ENCODE results near the gene MAZ.
"Not testable (repeated sequence)": the region's sequence is repeated elsewhere in the genome, so short reads cannot be mapped to it uniquely, and the experiment has no call there.

MAZ gene

GRCh38 chr16:29825145-29826044, 19.1 kb downstream of the MAZ start:
- DNase-seq: peak in 1 of 2 experiments; percentile 18

DNA sequence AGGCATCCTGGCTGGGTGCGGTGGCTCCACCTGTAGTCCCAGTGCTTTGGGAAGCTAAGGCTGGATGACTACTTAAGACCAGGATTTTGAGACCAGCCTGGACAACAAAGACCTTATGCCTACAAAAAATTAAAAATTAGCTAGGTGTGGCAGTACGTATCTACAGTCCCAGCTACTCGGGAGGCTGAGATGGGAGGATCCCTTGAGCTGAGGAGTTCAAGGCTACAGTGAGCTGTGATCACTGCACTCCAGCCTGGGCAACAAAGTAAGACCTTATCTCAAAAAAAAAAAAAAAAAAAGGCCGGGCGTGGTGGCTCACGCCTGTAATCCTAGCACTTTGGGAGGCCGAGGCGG, 20.0 kb downstream of the MAZ start:
- DNase-seq: no peak

DNA sequence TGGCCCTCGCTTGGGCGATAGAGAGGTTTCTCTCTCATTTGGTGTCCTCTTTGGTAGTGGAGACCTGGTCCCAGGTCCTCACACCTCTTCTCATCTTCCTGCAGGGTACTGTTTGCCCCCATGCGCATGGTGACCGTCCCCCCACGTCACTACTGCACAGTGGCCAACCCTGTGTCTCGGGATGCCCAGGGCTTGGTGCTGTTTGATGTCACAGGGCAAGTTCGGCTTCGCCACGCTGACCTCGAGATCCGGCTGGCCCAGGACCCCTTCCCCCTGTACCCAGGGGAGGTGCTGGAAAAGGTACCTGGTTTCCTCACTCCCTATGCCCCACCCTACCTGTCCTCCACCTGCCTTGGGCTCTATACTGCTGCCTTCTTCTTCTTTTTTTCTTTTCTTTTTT, 24.4 kb downstream of the MAZ start:
- DNase-seq: no peak

DNA sequence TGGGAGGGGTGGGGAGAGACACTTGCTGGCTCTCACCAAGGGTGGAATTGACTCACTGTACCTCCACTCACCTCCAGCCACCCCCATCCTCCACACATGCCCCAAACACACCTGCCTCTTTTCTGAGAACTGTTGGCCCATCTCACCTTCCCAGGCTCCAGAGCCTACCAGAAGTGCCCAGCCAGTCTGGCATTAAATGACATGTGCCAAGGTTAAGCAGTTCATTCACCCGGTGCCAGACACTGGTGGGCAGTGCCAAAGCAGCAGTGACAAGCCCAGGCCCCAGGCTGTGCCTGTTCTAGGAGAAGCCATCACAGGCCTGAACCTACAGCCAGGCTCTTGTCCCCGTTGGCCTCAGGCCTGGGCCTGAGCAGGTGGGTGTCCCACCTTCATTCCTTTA, 25.2 kb downstream of the MAZ start:
- DNase-seq: no peak

GRCh38 chr16:29833219-29833618, 26.9 kb downstream of the MAZ start:
- DNase-seq: not testable (repeated sequence)

DNA sequence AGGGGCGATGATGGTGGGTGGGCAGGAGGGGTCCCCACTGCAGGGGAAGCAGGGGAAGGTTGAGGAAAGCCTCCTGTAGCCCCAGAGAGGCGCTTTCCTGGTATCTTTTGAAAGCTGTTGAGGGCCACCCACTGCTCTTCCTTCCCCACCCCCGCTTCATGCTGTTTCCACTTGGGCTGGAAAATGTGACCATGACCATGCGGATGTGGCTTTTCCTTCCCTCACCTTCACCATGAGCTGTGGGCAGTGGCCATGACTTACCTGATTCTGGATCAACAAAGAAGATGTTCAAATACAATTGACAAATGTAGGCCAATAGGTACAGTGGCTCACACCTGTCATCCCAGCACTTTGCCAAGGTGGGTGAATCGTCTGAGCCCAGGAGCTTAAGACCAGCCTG, 27.8 kb downstream of the MAZ start:
- DNase-seq: no peak

DNA sequence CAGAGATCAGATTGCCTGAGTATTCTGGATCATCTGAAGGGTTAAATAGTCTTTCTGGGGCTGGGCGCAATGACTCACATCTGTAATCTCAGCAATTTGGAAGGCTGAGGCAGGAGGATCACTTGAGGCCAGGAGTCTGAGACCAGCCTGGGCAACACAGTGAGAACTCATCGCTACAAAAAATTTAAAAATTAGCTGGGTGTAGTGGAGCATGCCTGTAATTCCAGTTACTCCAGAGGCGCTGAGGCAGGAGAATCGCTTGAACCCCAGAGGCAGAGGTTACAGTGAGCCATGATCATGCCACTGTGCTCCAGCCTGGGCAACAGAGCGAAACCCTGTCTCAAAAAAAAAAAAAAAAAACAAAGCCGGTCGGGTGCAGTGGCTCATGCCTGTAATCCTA, 29.6 kb downstream of the MAZ start:
- DNase-seq: no peak

DNA sequence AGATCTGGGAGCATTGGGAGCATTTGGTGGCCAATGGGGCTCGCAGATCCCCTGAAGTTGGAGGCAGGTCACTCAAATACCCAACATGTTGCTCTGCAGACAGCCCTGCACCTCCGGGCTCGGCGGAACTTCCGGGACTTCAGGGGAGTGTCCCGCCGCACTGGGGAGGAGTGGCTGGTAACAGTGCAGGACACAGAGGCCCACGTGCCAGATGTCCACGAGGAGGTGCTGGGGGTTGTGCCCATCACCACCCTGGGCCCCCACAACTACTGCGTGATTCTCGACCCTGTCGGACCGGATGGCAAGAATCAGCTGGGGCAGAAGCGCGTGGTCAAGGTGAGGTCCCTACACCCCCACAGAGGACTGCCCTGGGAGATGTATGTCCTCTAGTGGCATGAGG, 30.3 kb downstream of the MAZ start:
- no peak for DNase-seq

DNA sequence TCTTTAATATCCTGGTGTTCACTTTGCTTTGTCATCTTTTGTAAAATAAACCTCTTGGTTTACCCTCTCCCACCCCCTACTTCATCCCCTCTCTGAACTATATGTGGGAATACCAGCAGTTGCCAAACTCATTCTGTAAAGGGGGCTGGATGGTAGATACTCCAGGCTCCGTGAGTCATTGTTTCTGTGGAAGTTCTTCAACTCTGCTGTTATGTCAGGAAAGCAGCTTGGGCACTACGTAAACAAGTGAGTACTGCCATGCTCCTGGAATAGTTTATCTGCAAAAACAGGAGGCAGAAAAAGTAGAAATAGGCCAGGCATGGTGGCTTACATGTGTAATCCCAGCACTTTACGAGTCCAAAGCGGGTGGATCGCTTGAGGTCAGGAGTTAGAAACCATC, 31.5 kb downstream of the MAZ start:
- no peak for DNase-seq

GRCh38 chr16:29839822-29840221, 33.5 kb downstream of the MAZ start:
- DNase-seq: no peak

DNA sequence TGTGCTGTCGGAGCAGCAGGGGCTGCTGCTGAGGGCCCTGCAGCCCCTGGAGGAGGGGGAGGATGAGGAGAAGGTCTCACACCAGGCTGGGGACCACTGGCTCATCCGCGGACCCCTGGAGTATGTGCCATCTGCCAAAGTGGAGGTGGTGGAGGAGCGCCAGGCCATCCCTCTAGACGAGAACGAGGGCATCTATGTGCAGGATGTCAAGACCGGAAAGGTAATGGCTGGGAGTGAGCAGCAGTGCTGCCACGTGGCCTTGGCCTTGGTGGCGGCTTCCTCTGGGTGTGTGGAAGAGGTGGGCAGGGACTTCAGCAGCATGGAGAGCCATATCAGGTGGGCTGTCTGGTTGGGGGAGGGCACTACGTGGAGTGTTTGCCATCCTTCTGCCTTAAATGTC, 33.9 kb downstream of the MAZ start:
- no peak for DNase-seq

DNA sequence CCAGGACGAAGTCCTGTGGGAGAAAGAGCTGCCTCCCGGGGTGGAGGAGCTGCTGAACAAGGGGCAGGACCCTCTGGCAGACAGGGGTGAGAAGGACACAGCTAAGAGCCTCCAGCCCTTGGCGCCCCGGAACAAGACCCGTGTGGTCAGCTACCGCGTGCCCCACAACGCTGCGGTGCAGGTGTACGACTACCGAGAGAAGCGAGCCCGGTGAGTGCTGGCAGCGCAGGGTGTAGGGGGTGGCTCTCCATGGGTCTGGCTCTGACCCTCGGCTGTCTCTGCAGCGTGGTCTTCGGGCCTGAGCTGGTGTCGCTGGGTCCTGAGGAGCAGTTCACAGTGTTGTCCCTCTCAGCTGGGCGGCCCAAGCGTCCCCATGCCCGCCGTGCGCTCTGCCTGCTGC, 35.3 kb downstream of the MAZ start:
- no peak for DNase-seq

- DNase-seq: no peak
These were observed 36.5 kb downstream of the MAZ start for GRCh38 chr16:29842732-29843346.

DNA sequence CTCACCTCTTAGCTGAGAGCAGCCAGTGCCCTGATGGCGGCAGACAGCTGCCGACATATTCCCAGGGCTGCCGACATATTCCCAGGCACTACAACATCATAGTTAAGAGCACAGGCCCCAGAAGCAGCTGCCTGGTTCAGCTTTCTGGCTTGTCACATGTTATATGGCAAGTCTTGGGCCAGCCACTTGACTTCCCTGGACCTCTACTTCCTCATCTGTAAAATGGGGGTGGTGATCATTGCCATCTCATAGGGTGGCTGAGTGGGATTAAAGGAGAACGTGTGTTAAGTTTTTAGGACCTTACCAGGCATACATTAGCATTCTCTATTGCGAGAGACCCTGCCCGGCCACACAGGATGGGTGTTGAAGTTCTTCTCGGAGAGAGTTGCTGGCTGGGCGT, 37.6 kb downstream of the MAZ start:
- DNase-seq: no peak

DNA sequence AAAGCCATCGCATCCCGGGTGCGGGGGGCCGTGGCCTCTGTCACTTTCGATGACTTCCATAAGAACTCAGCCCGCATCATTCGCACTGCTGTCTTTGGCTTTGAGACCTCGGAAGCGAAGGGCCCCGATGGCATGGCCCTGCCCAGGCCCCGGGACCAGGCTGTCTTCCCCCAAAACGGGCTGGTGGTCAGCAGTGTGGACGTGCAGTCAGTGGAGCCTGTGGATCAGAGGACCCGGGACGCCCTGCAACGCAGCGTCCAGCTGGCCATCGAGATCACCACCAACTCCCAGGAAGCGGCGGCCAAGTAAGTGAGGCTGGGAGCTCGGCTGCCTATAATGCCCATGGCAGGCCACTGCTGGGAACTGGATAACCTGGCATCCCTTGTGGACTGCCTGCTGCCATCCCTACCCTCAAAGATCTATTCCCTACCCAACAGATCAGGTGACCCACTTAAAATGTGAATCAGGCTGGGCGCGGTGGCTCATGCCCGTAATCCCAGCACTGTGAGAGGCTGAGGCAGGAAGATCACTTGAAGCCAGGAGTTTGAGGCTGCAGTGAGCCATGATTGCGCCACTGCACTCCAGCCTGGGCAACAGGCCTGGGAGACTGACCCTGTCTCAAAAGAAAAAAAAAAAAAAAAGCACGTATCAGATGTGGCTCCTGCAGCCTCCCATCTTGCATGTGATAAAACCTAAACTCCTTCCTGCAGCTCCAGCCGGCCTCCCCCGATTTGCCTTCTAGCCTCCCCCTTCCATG, 38.4 kb downstream of the MAZ start:
- DNase-seq: no peak

DNA sequence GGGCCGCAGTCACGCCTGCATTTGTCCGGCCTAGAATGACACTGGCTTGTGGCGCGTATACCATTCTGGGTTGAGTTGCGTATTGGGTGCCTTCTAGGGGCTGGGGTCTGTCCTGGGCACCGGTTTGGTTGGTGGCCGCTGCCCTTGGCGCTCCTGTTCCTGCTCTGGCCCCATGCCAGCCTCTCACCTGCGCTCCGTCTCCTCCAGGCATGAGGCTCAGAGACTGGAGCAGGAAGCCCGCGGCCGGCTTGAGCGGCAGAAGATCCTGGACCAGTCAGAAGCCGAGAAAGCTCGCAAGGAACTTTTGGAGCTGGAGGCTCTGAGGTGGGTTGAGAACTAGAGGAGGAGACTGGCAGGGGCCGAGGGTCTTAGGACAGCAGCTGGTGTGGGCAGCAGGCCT, 39.3 kb downstream of the MAZ start:
- no peak for DNase-seq

- peak; percentile 77 for DNase-seq
These were observed 42.3 kb downstream of the MAZ start for GRCh38 chr16:29848420-29849297.

DNA sequence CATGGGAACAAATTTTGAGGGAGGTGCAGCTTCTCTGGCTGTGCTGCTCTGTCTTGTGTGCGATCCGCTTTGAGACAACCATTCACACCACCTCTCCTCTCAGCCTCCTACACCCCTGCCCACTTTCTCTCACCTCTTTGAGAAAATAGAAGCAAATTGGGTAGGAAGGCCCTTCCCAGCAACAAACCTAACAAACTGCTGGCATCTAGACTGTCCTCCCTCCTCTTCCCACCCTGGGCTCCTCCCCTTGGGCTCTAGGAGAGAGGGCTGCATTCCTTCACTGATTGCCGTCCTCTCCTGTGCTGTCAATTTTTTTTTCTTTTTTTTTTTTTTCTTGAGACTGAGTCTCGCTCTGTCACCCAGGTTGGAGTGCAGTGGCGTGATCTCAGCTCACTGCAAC, 43.2 kb downstream of the MAZ start:
- DNase-seq: no peak

DNA sequence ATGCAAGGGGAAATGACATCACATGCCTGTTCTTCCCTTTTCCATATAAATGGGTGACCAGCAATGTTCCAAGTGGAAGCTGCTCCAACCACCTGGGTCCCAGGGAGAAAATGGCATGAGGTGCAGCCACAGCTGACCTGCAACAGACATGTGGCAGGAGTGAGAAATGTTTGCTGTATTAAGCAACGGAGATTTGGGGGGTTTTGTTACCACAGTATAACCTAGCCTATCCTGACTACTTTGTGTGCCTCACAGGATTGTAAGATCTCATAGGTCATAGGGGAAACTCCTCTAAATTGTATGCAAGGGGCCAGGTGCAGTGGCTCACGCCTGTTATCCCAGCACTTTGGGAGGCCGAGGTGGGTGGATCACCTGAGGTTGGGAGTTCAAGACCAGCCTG, 44.7 kb downstream of the MAZ start:
- no peak for DNase-seq

GRCh38 chr16:29852654-29853053, 46.3 kb downstream of the MAZ start:
- no peak for DNase-seq

GRCh38 chr16:29854520-29855100, 48.3 kb downstream of the MAZ start:
- DNase-seq: no peak

GRCh38 chr16:29857133-29857760, 50.9 kb downstream of the MAZ start:
- DNase-seq: no peak
